Activated B cell treated with CpG ODN at 0.5 μM for 24 hours (primary cell): ENCODE measurements around the gene STX5. TPM values are rescaled to one million over a fixed set of nuclear protein-coding genes. Genes with fewer than 3 reads are reported as not detected.

Experiments
- ATAC-seq: fragments of 200-7000 bp; cut with Tn5 transposase; one replicate; pipeline ENCODE4 v1.10.0; 2021; ENCODE audit warnings: low read depth, mild to moderate bottlenecking, moderate library complexity
- CTCF ChIA-PET: fragments of 350-600 bp; sonication (Branson Sonifier 250); formaldehyde crosslinking; loops from one replicate; lab custom pipeline; 2021; ENCODE audit warnings: antibody characterized with exemption; lab: Charles Lee
- POLR2A ChIA-PET: fragments of 350-600 bp; sonication (Branson Sonifier 250); formaldehyde crosslinking; loops from one replicate; lab custom pipeline; 2021; ENCODE audit warnings: antibody characterized with exemption; lab: Charles Lee
- DNase-seq: peaks from one replicate; pipeline ENCODE4 v3.0.0; 2022
- H3K27ac Mint-ChIP-seq: one replicate; pipeline ENCODE4 v1.8.0; 2020; ENCODE audit warnings: mixed read lengths
- H3K27me3 Mint-ChIP-seq: one replicate; pipeline ENCODE4 v1.8.0; 2021; ENCODE audit warnings: mixed read lengths
- H3K36me3 Mint-ChIP-seq: one replicate; pipeline ENCODE4 v1.8.0; 2021; ENCODE audit warnings: low read depth, mixed read lengths
- H3K4me1 Mint-ChIP-seq: one replicate; pipeline ENCODE4 v1.8.0; 2021; ENCODE audit warnings: mixed read lengths
- H3K4me3 Mint-ChIP-seq: one replicate; pipeline ENCODE4 v1.8.0; 2020; ENCODE audit warnings: mild to moderate bottlenecking, mixed read lengths
- H3K9me3 Mint-ChIP-seq: one replicate; pipeline ENCODE4 v1.8.0; 2020; ENCODE audit warnings: mixed read lengths
- CTCF ChIP-seq: fragments of 200-600 bp; IDR thresholded peaks from one replicate; pipeline ENCODE4 v1.8.0; 2022; ENCODE audit warnings: antibody characterized with exemption, mild to moderate bottlenecking
- intact Hi-C: fragments of 100-400 bp; cut with micrococcal nuclease; formaldehyde crosslinking; loops from one replicate; pipeline ENCODE4 v1.15.1; 2024
- total RNA-seq: library from RNA; stranded (reverse); gene quantifications from 2 replicates; pipeline ENCODE4 v1.2.3, GENCODE V29; 2022

Gene STX5
- total RNA-seq = 58.4 and 71.5 TPM in 2 replicates

DNA sequence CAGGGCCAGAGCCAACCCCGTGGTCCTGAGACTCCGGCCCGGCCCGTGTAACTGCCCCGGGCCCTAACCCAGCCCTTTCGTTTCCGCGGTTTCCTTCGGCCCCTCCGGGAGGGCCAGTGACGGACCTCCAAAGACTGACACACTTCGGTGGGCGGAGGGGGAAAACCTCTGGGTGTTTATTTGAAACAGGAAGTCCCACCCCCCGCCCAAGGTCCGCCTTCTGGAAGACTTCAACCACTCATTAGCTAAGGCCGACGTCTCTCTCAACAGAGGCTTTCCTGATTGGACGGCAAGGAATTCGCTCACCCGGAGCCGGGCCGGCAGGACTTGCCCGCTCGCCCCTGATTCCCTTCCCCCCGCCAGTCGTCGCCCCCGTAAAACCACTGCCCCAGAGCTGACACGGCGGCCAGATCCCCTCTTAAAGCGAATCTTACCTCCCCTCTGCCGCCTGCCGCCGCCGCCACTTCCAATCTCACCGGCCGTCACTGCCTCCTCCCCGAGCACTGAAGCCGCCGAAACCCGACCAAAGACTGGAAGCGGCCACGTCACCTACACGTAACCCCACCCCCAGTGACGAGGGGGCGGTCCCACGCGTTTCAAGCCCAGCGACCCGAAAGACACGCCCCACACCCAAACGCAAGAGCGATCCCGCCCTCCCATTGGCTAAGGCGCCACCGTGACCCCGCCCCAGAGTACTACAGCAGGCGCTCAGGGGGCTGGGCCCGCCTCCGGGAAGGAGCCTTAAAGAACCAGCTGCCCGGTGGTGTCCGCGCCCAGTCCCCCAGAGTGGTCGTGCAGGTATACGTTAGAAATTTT is at the start of gene STX5:
STX5 (minus strand) TSS at position 532 of the 816 bp plus-strand sequence. CDS start 808 bp downstream, outside the sequence.
- peak; percentile 98 for DNase-seq
- peaks cover 47% of the 10 kb centered on the region for H3K4me1 Mint-ChIP-seq
- peak; percentile 91 for ATAC-seq
- H3K4me3 Mint-ChIP-seq = peak within 1 kb of the TSS; percentile 100
- intact Hi-C loops = loop anchor here (1.0 to 5.0 kb wide), 8 partner anchors 8 to 259 kb away; partner anchors contain the start of genes EEF1G, NXF1, POLR2G and TMEM179B
- H3K36me3 Mint-ChIP-seq = peaks cover 68% of the 10 kb centered on the region
- peak within 1 kb of the TSS; percentile 100 for H3K27ac Mint-ChIP-seq
- H3K27me3 Mint-ChIP-seq = no peaks in the 10 kb centered on the region
- no peak for TF ChIP-seq CTCF
- no peaks in the 10 kb centered on the region for H3K9me3 Mint-ChIP-seq
- ChIA-PET CTCF (interaction anchor here (0.7 to 2.0 kb wide), 3 partner anchors 10 to 45 kb away, joined by 3 to 11 read pairs (median 6); partner anchors contain the start of gene TMEM179B), POLR2A (interaction anchor here (0.5 to 3.4 kb wide), 52 partner anchors 9 to 1486 kb away, joined by 3 to 262 read pairs (median 5); partner anchors contain the start of genes B3GAT3, BSCL2, C11orf98 and CSKMT)

DNA sequence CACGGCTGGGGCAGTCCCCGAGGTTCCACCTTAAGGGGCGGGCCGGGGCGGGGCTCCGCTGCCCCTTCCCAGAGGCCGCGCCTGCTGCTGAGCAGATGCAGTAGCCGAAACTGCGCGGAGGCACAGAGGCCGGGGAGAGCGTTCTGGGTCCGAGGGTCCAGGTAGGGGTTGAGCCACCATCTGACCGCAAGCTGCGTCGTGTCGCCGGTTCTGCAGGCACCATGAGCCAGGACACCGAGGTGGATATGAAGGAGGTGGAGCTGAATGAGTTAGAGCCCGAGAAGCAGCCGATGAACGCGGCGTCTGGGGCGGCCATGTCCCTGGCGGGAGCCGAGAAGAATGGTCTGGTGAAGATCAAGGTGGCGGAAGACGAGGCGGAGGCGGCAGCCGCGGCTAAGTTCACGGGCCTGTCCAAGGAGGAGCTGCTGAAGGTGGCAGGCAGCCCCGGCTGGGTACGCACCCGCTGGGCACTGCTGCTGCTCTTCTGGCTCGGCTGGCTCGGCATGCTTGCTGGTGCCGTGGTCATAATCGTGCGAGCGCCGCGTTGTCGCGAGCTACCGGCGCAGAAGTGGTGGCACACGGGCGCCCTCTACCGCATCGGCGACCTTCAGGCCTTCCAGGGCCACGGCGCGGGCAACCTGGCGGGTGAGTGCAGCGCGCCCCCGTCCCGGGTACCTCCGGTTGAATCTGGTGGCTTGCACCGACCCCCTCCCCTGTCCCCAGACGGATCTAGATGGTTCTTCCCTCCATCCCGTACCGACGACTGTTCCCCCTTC is 49.1 kb upstream of the STX5 start, which contains the start of gene SLC3A2:
SLC3A2 (plus strand) TSS at position 94 of the 776 bp plus-strand sequence; CDS start at position 222, 128 bp downstream.
- Mint-ChIP-seq H3K9me3 (no peaks in the 10 kb centered on the region), H3K27ac (peak within 1 kb of the TSS; percentile 100), H3K36me3 (peaks cover 55% of the 10 kb centered on the region), H3K27me3 (no peaks in the 10 kb centered on the region), H3K4me1 (peaks cover 46% of the 10 kb centered on the region), H3K4me3 (peak within 1 kb of the TSS; percentile 100)
- no peak for TF ChIP-seq CTCF
- POLR2A ChIA-PET = interaction anchor here (0.5 to 7.7 kb wide), 68 partner anchors 9 to 1524 kb away, joined by 3 to 258 read pairs (median 6); partner anchors contain the start of genes ASRGL1, ATL3, B3GAT3 and BSCL2
- intact Hi-C loops = loop anchor here (1.0 to 10.0 kb wide), 13 partner anchors 18 to 684 kb away; partner anchors contain the start of genes C11orf98, CSKMT, MTA2 and NXF1
- CTCF ChIA-PET = interaction anchor here (0.6 to 2.7 kb wide), 12 partner anchors 17 to 456 kb away, joined by 3 to 21 read pairs (median 4); partner anchors contain the start of genes BSCL2, C11orf98, CSKMT and LBHD1
- ATAC-seq (peak; percentile 80), DNase-seq (peak; percentile 86)

GRCh38 chr11:62880231-62880802 is 48.5 kb upstream of the STX5 start:
- intact Hi-C loops = loop anchor here (1.0 to 10.0 kb wide), 5 partner anchors 18 to 684 kb away; partner anchors contain the start of genes MTA2, NXF1 and PLAAT2
- ChIA-PET CTCF (interaction anchor here (0.9 to 2.7 kb wide), 4 partner anchors 24 to 200 kb away, joined by 3 to 21 read pairs (median 10); partner anchors contain the start of genes BSCL2 and TMEM179B), POLR2A (interaction anchor here (0.6 to 7.7 kb wide), 33 partner anchors 9 to 791 kb away, joined by 3 to 258 read pairs (median 12); partner anchors contain the start of genes ATL3, BSCL2, C11orf98 and CSKMT)
- DNase-seq (no peak), ATAC-seq (peak; percentile 15)
- Mint-ChIP-seq H3K4me3 (peak overlapping the region; percentile 100), H3K27ac (peak overlapping the region; percentile 100), H3K27me3 (no peaks in the 10 kb centered on the region), H3K4me1 (peaks cover 43% of the 10 kb centered on the region), H3K9me3 (no peaks in the 10 kb centered on the region), H3K36me3 (peaks cover 48% of the 10 kb centered on the region)
- TF ChIP-seq CTCF = no peak

- Mint-ChIP-seq H3K4me1 (peaks cover 38% of the 10 kb centered on the region), H3K27ac (peak overlapping the region; percentile 100), H3K36me3 (peaks cover 41% of the 10 kb centered on the region), H3K4me3 (peak overlapping the region; percentile 100), H3K27me3 (no peaks in the 10 kb centered on the region), H3K9me3 (no peaks in the 10 kb centered on the region)
- no peak for DNase-seq
- no peak for TF ChIP-seq CTCF
- intact Hi-C loops = no loop called here
- ChIA-PET CTCF (no interaction called here), POLR2A (interaction anchor here (0.5 to 7.7 kb wide), 13 partner anchors 24 to 287 kb away, joined by 3 to 258 read pairs (median 13); partner anchors contain the start of genes HNRNPUL2, MTA2, STX5 and TAF6L)
- no peak for ATAC-seq
These were observed 47.6 kb upstream of the STX5 start for GRCh38 chr11:62879235-62879978.
